Left kidney (tissue), 2 donors: ENCODE results near the gene ATP1A2. TPM values are rescaled to one million over a fixed set of nuclear protein-coding genes. Genes with fewer than 3 reads are reported as not detected.

ENCODE experiments used
- DNase-seq: peaks from one replicate; pipeline ENCODE4 v3.0.0-alpha.2; 2013
- polyA plus RNA-seq: library from polyadenylated mRNA; unstranded; fragments of 120-200 nt; gene quantifications from one replicate; pipeline ENCODE4 v1.2.1, GENCODE V29; 2013; ENCODE audit not compliant: insufficient read length

ATP1A2 gene
- polyA plus RNA-seq, 1 donor: 5.8 TPM

GRCh38 chr1:160171980-160172379 is 56.4 kb downstream of the ATP1A2 start:
- no peak for DNase-seq

- DNase-seq: no peak
Measured at GRCh38 chr1:160177231-160177630, 61.7 kb downstream of the ATP1A2 start.

DNA sequence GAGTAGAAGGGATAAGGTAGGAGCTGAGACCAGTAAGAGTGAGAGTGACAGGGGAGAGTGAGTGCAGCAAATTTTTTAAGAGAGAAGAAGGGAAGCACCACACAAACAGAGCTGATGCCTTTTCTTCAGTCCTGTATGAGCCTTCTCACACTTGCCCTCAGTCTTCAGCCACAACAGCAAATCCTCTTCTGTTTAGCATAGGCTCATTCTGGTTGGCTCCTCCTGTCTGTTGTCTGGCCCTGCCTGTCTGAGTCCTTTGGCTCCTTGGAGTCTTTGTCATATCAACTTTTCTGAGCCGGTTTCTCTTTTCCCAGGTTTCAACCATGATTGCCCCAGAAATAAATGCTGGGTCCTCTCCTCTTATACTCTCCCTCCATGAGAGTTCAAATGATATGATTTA is 62.1 kb downstream of the ATP1A2 start:
- no peak for DNase-seq

- no peak for DNase-seq
Measured at GRCh38 chr1:160178731-160179130, 63.2 kb downstream of the ATP1A2 start.

DNA sequence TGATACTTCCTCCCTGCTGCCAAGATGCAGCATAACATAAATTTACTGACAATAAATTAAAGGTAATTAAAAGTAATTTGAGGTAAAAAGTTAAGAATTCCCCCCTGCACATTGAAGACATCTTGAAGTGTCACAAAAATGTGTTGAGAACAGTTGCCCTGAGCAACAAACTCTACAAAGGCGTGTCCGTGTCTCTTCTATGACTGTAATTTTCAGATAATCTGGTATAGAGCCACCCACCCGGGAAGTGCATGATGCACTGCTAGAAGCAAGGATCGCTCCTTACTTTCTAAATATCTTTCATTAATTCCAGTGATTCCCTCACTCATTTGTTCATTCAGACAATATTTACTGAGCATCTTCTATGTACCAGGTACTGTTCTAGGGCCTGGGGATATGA is 63.8 kb downstream of the ATP1A2 start:
- no peak for DNase-seq

- DNase-seq: no peak
Measured at GRCh38 chr1:160186246-160186645, 70.7 kb downstream of the ATP1A2 start.

GRCh38 chr1:160186729-160187128 is 71.2 kb downstream of the ATP1A2 start:
- DNase-seq: no peak

- DNase-seq: no peak
Measured at GRCh38 chr1:160187407-160187806, 71.8 kb downstream of the ATP1A2 start.

- no peak for DNase-seq
Measured at GRCh38 chr1:160188341-160188740, 72.8 kb downstream of the ATP1A2 start.

DNA sequence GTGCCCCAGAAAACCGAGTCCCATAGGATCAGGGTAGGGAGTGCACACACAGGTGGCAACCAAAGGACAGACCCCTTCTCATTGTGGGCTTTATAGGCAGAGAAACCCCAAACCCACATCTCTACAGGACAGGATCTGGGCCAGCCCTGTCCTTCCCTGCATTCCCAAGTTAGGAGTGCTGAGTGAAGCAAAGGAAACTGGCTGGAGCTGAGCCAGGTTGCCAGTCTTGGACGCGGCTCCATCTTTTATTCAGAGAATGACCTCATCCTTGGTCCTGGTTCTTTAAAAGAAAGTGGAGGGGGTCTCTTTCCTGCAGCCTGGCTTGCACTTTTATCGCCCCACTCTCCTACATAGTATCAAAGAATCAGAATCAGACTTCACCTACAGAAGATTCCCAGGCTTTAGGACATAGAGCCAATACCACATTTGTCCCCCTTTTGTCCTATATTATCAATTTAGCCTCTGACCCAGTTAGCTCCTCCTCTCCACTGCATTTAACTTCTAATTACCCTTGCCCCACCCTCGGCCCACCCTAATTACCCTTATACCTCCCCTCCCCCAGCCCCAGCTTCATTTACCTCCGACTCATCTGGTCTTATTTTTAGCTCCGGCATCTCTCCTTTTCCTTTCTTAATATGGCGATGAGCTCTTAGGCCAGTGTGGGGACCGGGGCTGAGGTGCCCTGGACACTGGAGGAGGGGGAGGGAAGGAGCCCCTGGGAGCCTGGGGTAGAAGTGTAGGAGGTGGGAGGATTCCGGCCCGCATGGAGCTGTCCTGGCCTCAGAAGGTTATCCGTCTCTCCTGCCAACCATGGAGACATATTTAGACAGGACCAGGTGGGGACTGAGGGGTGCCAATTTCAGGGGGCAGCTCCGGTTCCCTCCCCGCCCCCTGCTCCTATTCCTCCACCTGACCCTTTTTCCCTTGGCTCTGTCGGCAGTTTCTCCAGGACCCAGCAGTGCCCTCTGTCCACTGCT is 74.4 kb downstream of the ATP1A2 start, which contains the start of gene CASQ1:
Gene CASQ1 (plus strand): TSS at position 927 of the 977 bp plus-strand sequence. CDS start 177 bp downstream, outside the sequence.
- DNase-seq: no peak

GRCh38 chr1:160191756-160192155 is 76.2 kb downstream of the ATP1A2 start:
- DNase-seq: no peak

- no peak for DNase-seq
Measured at GRCh38 chr1:160192234-160192633, 76.7 kb downstream of the ATP1A2 start.

Other genes starting within 250 kb of the ATP1A2 start
- 3.8 TPM for gene CFAP45, start 215.6 kb upstream of the ATP1A2 start, polyA plus RNA-seq
- gene TAGLN2, start 190.3 kb upstream of the ATP1A2 start, polyA plus RNA-seq: 94.6 TPM
- gene IGSF9, start 170.1 kb upstream of the ATP1A2 start, polyA plus RNA-seq: 15.6 TPM
- not detected for gene SLAMF9, start 161.5 kb upstream of the ATP1A2 start, polyA plus RNA-seq
- gene PIGM, start 83.8 kb upstream of the ATP1A2 start, polyA plus RNA-seq: 15.6 TPM
- gene KCNJ10, start 45.6 kb upstream of the ATP1A2 start, polyA plus RNA-seq: 22.2 TPM
- 0.12 TPM for gene KCNJ9, start 34.2 kb upstream of the ATP1A2 start, polyA plus RNA-seq
- gene IGSF8, start 17.1 kb upstream of the ATP1A2 start, polyA plus RNA-seq: 23.2 TPM
- 0.15 TPM for gene ATP1A4, start 35.8 kb downstream of the ATP1A2 start, polyA plus RNA-seq
- gene CASQ1, start 74.8 kb downstream of the ATP1A2 start, polyA plus RNA-seq: 0.43 TPM
- gene PEA15, start 89.6 kb downstream of the ATP1A2 start, polyA plus RNA-seq: 98.5 TPM
- gene DCAF8, start 146.8 kb downstream of the ATP1A2 start, polyA plus RNA-seq: 285 TPM
- 87.4 TPM for gene PEX19, start 169.4 kb downstream of the ATP1A2 start, polyA plus RNA-seq
- gene COPA, start 227.5 kb downstream of the ATP1A2 start, polyA plus RNA-seq: 177 TPM
- 161 TPM for gene NCSTN, start 227.6 kb downstream of the ATP1A2 start, polyA plus RNA-seq